Hematopoietic multipotent progenitor cell treated with erythropoietin and hydrocortisone succinate and interleukin-3 and kit ligand, for 4 days (in vitro differentiated cells): Measurements from ENCODE around the gene EHMT1.

Experiments used
- DNase-seq: peaks from one replicate; pipeline ENCODE4 v3.0.0-alpha.2; 2015

The EHMT1 gene

DNA sequence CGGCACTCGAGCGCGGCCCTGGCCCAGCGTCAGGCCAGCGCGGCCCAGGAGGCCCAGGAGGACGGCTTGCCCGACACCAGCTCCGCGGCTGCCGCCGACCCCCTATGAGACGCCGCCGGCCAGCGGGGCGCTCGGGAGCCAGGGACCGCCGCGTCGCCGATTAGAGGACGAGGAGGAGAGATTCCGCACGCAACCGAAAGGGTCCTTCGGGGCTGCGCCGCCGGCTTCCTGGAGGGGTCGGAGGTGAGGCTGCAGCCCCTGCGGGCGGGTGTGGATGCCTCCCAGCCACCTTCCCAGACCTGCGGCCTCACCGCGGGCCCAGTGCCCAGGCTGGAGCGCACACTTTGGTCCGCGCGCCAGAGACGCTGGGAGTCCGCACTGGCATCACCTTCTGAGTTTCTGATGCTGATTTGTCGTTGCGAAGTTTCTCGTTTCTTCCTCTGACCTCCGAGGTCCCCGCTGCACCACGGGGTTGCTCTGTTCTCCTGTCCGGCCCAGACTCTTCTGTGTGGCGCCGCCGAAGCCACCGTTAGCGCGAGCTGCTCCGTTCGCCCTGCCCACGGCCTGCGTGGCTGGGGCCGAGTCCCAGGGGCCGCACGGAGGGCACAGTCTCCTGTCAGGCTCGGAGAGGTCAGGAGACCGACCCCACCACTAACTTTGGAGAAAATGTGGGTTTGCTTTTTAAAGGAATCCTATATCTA lies 216.2 kb downstream of the EHMT1 start:
- DNase-seq = no peak

DNA sequence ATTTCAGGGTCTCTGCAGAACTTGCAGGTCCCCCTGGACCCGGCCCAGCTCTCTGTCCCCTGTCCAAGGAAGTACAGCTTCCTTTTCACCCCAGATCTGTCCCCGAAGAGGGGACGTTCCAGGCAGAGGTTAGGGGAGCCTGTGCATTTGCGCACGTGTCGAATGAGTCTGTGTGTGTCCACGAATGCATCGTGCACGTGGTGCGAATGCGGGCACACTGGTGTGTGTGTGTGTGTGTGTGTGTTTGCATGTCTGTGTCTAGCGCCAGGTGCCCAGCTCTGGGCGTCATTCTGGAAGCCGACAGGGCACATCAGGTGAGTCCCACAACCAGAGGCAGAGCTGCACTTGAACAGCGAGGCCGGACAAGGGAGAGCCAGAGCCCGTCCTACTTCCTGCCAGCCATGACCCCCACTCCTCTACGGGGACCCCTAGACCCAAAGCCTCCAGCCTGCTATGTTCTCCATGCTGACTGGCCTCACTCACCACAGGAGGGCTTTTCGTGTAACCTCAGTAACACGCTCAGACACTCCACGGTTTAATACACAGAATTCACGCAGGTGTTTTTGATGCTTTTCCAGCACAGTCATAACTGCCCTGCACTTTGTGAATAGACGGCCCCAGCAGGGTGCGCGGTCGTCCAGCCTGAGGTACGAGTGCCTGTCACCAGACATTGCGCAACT lies 217.5 kb downstream of the EHMT1 start:
- DNase-seq = no peak

DNA sequence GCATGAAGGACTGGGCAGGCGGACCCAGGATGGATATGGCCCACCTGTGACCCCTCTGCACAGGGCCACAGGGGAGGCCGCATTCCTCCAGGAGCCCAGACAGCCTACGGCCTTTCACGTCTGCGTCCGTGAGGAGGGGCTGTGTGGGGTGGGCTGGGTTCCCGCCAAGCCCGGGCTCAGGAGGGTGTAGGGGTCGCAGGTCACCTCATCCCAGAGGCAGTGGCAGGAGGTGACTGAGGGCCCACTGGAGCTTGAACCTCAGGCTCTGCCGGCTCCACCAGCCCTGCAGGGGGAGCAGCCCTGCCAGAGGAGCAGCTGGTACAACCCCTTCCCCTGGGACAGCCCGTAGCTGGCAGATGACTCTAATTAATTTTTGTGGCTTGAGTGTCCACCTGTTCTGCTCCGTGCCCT lies 218.0 kb downstream of the EHMT1 start:
- DNase-seq = no peak

DNA sequence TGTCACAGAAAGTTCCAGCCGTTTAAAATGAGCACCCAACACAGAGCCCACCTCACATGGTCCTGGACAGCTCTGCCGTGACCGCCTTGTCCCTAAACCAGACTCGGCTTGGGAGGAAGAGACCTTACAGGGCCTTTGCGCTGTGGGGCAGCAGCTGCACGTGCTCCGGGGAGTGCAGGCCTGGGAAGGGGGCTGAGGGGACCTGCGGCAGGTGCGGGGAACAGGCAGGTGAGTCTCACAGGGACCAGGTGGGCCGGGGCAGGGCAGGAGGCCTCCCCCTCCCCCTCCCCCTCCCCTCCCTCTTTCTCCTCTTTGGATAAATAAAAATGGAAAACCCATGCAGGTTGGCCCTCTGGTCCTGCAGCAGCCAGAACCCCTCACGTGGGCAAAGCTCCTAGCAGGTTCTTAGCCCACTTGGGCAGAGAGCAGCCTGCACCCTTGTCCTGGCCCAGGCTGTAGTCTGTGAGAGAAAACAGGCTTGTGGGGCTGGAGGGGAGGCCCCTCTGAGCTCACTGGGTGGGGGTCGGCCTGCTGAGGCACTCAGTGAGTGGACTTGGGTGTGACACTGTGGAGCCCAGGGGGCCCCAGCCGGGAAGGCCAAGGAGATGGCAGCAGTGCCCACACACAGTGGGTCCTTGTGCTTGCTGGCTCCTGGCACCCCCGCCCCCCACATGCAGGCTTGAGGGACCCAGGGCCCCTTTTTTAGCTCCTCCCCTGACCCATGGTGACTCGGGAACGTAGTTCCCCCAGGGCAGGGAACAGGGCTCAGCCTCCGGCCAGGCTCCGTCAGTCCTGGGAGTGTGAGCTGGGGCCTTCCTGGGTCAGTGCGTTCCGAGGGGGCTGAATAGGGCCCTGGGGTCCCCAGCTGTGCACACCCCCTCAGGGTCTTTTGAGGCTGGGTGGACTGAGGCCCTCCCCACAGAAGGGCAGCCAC lies 218.8 kb downstream of the EHMT1 start:
- DNase-seq = no peak

- no peak for DNase-seq
Measured at GRCh38 chr9:137838576-137838975, 219.8 kb downstream of the EHMT1 start.

DNA sequence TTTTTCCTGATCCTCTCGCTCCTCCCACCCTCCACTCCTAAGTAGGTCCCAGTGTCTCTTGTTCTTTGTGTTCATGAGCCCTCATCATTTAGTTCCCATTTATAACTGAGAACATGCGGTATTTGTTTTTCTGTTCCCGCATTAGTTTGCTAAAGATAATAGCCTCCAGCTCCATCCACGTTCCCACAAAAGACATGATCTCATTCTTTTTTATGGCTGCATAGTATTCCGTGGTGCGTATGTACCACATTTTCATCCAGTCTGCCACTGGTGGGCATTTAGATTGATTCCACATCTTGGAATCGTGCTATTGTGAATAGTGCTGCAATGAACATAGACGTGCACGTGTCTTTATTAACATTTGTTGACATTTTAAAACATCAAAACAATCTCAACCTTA lies 224.6 kb downstream of the EHMT1 start:
- no peak for DNase-seq

DNA sequence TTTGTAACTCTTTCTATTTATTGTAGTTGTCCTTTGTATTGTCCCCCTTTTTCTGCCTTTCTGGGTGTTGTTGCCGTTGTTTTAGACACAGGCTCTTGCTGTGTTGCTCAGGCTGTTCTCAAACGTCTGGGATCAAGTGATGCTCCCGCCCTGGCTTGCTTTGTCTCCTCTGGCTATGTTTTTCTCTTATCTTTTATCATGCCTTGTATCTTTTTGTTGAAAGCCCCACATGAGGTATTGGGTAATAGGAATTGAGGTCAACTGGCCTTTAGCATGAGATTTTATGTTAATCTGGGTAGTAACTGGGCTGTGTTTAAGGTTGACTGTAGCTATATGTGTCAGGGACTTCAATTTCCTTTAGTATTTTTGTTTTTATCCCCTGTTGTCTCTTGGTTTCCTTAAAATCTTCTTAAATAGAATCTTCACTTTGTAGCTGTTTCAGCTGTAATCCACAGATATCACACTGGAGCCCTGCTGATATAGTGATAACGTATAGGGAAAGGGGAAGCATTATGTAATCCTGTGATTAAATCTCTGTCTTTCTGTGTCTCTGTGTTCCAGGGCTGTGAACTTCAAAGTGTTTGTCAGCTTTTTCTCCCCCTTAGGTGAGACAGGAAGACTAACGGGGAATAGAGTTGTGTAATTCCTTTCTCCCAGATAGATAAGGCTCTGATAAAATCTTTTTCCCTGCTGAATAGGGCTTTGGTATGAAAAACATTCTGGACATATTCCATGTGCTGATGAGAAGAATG lies 232.9 kb downstream of the EHMT1 start:
- peak; percentile 54 for DNase-seq

GRCh38 chr9:137853392-137853995 lies 234.7 kb downstream of the EHMT1 start:
- no peak for DNase-seq

- DNase-seq = no peak
Measured at GRCh38 chr9:137860361-137860760, 241.6 kb downstream of the EHMT1 start.

GRCh38 chr9:137865581-137866145 lies 246.9 kb downstream of the EHMT1 start:
- DNase-seq = no peak

DNA sequence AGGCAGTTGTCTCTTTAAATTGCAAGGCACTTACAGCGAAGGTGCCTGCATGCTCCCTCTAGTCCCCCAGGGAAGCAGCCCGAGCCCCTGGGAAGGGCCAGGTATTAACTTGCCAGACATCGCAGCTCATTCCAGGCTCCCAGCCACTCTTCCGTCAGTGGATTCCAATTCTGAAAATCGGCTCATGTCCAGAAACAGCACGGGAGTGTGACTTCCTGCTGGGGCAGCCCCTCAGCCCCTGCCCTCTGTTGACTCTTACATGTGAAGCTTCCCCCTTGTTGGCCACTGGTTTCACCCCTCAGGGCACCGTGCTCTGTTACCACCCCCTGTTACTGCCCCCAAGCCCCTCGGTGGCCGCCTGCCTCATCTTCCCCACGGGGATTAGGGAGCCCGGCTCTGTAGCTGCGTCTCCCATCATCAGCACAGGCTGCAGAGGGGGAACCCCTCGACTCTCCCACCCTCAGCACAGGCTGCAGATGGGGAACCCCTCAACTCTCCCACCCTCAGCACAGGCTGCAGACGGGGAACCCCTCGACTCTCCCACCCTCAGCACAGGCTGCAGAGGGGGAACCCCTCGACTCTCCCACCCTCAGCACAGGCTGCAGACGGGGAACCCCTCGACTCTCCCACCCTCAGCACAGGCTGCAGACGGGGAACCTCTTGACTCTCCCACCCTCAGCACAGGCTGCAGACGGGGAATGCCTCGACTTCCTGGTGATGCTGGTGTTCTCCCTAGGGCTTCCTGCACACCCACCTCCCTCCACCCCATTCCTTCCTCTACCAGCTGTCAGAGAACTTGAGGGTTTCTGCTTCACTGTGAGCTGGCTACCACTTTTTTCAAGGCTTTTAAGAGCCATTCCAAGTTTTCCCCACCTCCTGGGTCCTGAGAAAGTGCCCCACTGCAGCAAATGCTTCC lies 247.7 kb downstream of the EHMT1 start:
- no peak for DNase-seq

DNA sequence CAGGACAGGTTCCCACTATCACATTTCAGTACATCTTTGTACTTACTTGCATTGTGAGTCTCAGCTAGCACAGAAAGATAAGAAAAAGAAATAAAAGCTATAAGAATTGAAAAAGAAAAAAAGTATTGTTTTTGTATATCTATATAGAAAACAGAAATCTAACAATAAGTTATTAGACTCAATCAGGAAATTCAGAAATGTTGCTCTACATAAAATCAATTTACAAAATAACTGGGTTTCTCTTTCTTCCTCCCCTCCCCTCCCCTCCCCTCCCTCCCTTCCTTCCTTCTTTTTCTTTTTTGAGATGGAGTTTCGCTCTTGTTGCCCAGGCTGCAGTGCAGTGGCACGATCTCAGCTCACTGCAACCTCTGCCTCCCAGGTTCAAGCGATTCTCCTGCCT lies 251.6 kb downstream of the EHMT1 start:
- no peak for DNase-seq

DNA sequence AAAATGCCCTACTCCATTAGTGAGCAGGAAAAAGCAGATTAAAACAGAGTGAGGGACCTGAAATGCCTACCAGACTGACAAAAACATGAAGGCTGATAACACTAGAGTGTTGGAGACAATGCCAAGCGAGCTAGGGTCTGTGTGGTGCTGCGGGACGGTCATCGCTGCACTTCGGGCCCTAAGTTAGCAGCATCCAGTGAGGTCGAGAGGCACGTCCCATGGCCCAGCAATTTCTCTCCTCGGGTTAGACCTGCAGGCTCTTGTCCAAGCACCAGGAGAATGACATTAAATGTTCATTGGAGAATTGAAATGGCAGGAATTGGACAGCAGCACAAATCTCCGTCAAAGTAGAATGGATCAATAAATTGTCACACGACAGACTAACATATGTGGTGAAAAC lies 253.5 kb downstream of the EHMT1 start:
- no peak for DNase-seq

GRCh38 chr9:137873408-137873807 lies 254.6 kb downstream of the EHMT1 start:
- DNase-seq = no peak

DNA sequence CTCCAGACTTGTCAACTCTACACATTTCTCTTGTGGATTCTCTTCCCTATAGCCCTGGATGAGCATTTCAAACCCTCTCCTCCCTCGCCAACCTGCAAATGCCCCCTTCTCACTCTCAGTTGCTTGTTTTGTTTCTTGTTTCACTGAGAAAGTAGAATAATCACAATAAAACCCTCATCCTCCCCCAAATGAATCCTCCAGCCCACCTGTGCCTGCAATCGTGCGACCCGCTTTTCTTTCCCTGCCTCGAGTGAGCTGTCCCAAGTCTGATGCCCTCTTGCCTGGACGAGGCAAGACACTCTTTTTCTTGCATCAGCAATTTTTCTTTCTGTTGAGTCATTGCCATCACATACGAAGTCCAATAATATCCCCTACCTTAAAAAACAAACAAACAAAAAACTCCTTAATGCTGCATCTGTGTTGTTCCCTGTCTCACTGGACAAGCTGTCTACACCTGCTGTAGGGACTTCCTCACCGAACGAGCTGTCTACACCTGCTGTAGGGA lies 255.1 kb downstream of the EHMT1 start:
- no peak for DNase-seq

GRCh38 chr9:137875354-137875753 lies 256.5 kb downstream of the EHMT1 start:
- DNase-seq = no peak

GRCh38 chr9:137875846-137876245 lies 257.0 kb downstream of the EHMT1 start:
- DNase-seq = no peak

DNA sequence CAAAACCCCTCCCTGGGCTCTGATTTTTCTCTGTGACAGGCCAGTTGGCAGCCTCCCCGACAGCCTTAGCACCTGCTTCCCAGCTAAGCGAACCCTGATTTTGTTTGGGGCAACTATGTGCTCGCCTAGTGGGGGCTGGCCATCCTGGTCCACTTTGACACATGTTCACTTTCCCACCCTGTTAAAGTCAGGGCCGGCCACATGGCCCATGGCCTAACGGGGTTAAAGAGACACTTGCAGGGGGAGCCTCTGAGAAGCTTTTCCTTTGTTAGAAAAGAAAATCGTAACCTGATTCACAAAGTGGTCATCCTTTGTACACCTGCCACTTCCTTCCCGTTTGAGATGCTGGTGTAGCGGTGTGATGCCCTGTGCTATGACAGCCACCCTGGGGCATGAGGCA lies 257.5 kb downstream of the EHMT1 start:
- no peak for DNase-seq

DNA sequence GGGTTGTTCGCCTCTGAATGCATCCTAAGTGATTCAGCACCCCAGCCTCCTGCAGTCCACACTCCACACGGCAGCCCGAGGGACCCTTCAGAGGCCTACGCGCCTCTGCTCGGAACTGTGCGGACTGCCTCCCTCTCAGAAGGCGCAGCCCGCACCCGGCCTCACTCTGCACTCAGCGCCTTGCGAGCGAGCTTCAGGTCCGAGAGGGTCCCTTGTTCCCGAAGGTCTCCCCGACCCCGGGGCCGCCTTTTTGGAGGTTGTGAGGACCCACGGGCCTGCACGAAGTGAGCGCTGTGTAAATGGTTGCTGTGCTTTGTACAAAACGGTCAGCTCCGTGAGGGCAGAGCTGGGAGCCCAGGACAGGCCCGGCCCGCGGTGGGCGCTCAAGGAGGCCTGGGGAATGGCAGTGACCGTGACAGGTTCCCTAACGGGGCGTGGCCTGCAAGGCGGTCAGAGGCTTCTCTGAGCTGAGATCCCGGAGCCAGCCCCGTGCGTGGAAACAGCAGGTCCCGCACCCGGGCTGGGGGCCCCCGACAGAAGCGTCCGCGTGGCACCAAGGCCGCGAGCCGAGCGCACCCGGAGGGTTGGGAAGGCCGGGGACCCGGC lies 258.1 kb downstream of the EHMT1 start:
- no peak for DNase-seq

DNA sequence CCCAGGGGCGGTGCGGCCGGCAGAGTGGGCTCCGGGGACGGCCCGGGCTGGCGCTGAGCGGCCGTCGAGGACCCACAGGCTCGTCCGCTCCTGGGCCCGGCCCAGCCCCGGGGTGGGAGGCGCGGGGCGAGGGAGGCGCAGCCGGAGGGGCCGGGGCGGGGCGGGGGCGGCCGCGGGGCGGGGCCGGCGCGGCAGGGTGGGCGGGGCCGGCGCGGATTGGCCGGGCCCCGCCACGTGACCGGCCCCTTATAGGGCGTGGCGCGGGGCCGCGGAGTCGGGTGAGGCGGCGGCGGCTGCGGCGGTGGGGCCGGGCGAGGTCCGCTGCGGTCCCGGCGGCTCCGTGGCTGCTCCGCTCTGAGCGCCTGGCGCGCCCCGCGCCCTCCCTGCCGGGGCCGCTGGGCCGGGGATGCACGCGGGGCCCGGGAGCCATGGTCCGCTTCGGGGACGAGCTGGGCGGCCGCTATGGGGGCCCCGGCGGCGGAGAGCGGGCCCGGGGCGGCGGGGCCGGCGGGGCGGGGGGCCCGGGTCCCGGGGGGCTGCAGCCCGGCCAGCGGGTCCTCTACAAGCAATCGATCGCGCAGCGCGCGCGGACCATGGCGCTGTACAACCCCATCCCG lies 258.8 kb downstream of the EHMT1 start, which contains the start of gene CACNA1B:
TSS of gene CACNA1B (plus strand) at position 277 of the 617 bp plus-strand sequence. CDS start at position 429, 152 bp downstream.
- DNase-seq = peak; percentile 37
